Measurements from ENCODE around the gene MAPKBP1. TPM values are rescaled to one million over a fixed set of nuclear protein-coding genes. Genes with fewer than 3 reads are reported as not detected.

Gene MAPKBP1
- total RNA-seq, 4 donors from 2014 or later = 35.3 to 64.4 (median 47.7) TPM

DNA sequence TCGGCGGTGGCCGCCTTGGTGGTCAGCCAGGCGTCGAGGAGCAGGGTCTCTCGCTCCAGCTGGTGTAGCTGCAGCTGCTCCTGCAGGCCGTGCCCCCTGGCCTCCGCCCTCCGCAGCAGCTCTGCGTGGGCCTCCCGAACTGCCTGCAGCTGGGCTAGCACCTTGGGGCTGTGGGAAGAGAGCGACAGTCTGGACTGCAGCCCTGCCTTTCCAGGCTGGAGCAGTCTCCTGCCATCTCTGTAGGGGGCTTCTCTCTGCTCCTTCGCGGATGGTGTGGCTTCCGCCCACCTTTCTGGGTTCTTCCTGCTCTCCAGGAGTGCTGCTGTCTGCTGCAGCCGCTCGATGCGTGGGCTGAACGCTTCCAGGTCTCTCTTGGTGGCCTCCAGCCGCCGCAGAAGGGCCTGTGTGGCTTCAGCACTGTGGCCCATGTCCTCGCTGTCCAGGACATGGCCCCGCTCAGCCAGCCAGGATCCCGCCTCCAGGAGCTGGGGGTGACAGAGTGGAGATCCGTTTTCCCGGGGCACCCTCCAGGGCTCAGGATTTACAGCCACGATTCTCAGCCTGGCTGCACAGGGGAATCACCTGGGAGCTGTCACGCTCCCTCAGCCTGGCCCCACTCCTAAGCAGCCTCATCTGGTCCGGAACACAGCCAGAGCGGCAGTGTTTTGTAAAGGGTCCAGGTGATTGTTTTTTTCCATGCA, 81.1 kb downstream of the MAPKBP1 start:
- no peak for DNase-seq (ENCODE audit: low spot score in 2 of 2)
- 63 to 76% methylated on average over 21 to 26 of the region's 30 CpGs for WGBS, 2 donors
- intact Hi-C loops (cut with DNase I; ENCODE audit: low total_unique reads) = no loop called here
- no peak overlapping the region for H3K4me3 ChIP-seq (ENCODE audit: low read depth, poor library complexity, severe bottlenecking)
- TF ChIP-seq POLR2A (IDR thresholded peaks at IDR 0.05) = no peak
- TF ChIP-seq, protein P1, sequence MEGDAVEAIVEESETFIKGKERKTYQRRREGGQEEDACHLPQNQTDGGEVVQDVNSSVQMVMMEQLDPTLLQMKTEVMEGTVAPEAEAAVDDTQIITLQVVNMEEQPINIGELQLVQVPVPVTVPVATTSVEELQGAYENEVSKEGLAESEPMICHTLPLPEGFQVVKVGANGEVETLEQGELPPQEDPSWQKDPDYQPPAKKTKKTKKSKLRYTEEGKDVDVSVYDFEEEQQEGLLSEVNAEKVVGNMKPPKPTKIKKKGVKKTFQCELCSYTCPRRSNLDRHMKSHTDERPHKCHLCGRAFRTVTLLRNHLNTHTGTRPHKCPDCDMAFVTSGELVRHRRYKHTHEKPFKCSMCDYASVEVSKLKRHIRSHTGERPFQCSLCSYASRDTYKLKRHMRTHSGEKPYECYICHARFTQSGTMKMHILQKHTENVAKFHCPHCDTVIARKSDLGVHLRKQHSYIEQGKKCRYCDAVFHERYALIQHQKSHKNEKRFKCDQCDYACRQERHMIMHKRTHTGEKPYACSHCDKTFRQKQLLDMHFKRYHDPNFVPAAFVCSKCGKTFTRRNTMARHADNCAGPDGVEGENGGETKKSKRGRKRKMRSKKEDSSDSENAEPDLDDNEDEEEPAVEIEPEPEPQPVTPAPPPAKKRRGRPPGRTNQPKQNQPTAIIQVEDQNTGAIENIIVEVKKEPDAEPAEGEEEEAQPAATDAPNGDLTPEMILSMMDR (IDR thresholded peaks at IDR 0.05) = no peak

DNA sequence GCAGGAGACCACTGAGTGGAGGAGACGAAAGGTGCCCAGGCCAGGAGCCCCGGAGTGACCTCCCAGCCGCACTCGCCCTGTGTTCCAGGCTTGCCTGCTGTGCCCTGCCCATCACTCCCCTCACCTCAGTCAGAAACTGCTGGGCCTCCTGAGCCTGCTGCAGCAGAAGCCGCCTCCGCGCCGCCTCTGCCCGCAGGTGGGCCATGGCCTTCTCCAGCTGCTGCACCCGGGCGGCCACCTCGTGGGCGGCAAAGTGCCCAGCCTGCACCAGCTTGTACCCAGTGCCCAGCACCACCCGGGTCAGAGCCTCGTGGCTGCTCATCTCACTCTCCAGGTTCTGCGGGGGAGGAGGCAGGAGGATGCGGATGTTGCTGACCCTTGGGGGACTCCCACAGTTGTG, 82.0 kb downstream of the MAPKBP1 start:
- 88 to 91% methylated on average over 10 to 17 of the region's 17 CpGs for WGBS, 2 donors
- no peak for TF ChIP-seq POLR2A (IDR thresholded peaks at IDR 0.05)
- TF ChIP-seq, protein P1 (IDR thresholded peaks at IDR 0.05) = no peak
- DNase-seq (ENCODE audit: low spot score in 2 of 2) = no peak
- H3K4me3 ChIP-seq (ENCODE audit: low read depth, poor library complexity, severe bottlenecking) = no peak overlapping the region
- intact Hi-C loops (cut with DNase I; ENCODE audit: low total_unique reads) = no loop called here

DNA sequence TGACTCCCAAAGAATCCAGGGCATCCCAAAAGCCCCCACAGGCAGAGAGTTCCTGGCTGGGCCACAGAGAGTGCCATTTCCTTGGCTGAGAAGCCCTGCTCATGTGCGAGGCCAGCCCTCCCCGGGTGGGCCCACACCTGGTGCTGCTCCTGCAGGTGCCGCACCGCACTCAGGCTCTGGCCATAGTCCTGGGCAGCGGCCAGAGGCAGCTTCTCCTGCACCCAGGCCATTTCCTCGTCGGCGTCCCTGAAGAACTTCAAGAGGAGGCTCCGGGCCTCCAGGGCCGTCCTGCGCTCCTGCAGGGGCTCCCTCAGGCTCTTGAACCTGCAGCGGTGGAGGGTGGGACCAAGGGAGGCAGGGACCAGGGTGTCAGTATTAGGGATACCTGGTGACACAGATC, 82.4 kb downstream of the MAPKBP1 start:
- 92 to 95% methylated on average over 8 to 12 of the region's 12 CpGs for WGBS, 2 donors
- intact Hi-C loops (cut with DNase I; ENCODE audit: low total_unique reads) = no loop called here
- no peak for DNase-seq (ENCODE audit: low spot score in 2 of 2)
- TF ChIP-seq, protein P1 (IDR thresholded peaks at IDR 0.05) = no peak
- H3K4me3 ChIP-seq (ENCODE audit: low read depth, poor library complexity, severe bottlenecking) = no peak overlapping the region

DNA sequence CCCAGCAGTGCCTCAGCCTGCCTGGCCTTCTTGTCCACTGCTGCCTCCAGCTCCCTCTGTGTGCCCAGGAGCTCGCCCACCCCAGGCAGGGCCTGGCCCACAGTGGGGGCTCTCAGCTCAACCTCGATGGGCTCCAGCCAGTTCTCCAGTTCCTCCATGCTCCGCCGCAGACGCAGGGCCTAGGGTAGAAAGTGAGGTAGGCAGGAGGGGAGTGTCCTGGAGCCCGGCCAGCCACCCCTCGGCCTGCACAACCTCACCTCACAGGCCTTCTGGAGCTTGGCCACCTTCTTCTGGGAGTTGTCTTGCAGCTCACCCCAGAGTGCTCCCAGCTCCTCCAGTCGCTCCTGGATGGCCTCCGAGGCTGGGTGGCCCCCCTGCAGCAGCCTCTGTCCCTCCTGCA, 83.0 kb downstream of the MAPKBP1 start:
- no peak for DNase-seq (ENCODE audit: low spot score in 2 of 2)

DNA sequence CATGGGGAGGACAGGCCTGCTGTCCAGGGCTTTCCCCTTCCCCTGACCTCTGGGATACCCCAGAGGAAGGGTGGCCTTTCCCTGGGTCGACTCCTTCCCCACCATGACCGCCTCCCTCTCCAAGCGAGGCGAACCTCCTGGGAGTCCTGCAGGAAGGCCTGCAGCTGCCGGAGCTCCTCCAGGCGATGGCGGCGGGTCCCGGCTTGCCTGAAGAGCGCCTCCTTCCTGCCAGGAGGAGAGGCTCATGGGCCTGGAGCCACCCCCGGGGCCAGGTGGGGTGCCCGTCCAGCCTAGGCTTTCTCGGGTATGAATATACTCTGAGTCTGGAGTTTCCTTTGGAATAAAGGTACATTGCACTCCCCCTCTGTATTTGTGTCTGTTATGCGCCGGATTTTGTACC, 84.5 kb downstream of the MAPKBP1 start:
- TF ChIP-seq, protein P1 (IDR thresholded peaks at IDR 0.05) = no peak
- TF ChIP-seq POLR2A (IDR thresholded peaks at IDR 0.05) = no peak
- 80 to 86% methylated on average over 13 to 15 of the region's 15 CpGs for WGBS, 2 donors
- H3K4me3 ChIP-seq (ENCODE audit: low read depth, poor library complexity, severe bottlenecking) = no peak overlapping the region
- intact Hi-C loops (cut with DNase I; ENCODE audit: low total_unique reads) = no loop called here
- DNase-seq (ENCODE audit: low spot score in 2 of 2) = no peak

More for the DNA sequence above, 83.0 kb downstream of the MAPKBP1 start:
- intact Hi-C loops (cut with DNase I; ENCODE audit: low total_unique reads) = no loop called here
- no peak overlapping the region for H3K4me3 ChIP-seq (ENCODE audit: low read depth, poor library complexity, severe bottlenecking)
- no peak for TF ChIP-seq POLR2A (IDR thresholded peaks at IDR 0.05)
- TF ChIP-seq, protein P1 (IDR thresholded peaks at IDR 0.05) = no peak
- WGBS, 2 donors = 85 to 91% methylated on average over 8 to 9 of the region's 9 CpGs
